ENCODE measurements around the gene ORAI2.

The ORAI2 gene

DNA sequence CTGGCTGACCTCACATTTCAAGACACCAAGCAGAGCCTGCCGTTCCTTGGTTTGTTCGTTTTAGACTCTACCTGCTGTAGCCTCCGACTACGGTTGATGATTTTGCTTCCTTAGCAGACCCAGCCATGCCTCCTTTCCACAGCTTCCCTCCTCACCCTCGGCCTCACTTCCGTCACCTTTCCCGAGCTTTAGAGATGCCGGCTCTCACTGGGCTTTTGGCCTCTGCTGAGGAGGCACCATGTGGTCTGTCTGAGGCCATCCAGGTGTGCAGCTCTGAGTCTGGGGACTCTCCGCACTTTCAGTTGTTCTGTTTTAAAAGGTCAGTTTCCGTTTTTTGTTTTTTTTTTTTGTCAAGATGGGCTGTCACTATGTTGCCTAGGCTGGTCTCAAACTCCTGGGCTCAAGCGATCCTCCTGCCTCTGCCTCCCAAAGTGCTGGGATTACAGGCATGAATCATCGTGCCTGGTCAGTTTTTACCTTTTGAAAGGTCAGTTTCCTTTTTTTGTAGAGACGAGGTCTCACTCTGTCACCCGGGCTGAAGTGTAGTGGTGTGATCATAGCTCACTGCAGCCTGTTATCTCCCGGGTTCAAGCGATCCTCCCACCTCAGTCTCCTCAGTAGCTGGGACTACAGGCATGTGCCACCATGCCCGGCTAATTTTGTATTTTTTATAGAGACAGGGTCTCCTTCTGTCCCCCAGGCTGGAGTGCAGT, 11.7 kb downstream of the ORAI2 start:
- H3K4me3 ChIP-seq, result no peak overlapping the region
- peak overlapping the region in 8 of 11 experiments; percentile 37 to 72 (median 50); a peak in 15 of 22 replicates for H3K27ac ChIP-seq

DNA sequence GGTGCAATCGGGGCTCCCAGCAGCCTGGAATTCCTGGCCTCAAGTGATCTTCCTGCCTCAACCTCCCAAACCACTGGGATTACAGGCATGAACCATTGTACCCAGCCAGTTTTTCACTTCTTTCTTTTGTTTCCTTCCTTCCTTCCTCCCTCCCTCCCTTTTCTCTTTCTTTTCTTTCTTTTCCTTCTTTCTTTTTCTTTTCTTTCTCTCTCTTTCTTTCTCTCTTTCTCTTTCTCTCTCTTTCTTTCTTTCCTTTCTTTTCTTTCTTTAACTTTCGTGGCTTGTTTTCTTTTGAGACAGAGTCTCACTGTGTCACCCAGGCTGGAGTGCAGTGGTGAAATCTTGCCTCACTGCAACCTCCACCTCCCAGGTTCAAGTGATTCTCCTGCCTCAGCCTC, 12.3 kb downstream of the ORAI2 start:
- Histone ChIP-seq H3K36me3 (peaks cover 28 to 84% (median 63%) of the 10 kb centered on the region in 11 experiments), H3K9me3 (replicated peaks in 1 of 11) (peaks cover 0 to 6% (median 0%) of the 10 kb centered on the region in 11 experiments; a peak in 5 of 22 replicates), H3K4me1 (peaks cover 44 to 79% (median 69%) of the 10 kb centered on the region in 10 experiments), H3K4me2 (peak overlapping the region; percentile 41 to 81 (median 70)), H3K9ac (peak overlapping the region in 8 of 11 experiments; percentile 23 to 64 (median 41); a peak in 14 of 22 replicates), H4K20me1 (peaks cover 0 to 80% (median 38%) of the 10 kb centered on the region in 11 experiments; a peak in 15 of 22 replicates), H3K4me3 (no peak overlapping the region), H3K27me3 (no peaks in the 10 kb centered on the region), H3K27ac (peak overlapping the region in 7 of 11 experiments; percentile 37 to 72 (median 52); a peak in 15 of 22 replicates)
- no peak for TF ChIP-seq Cebpa-rat (IDR thresholded peaks at IDR 0.05)

More for the DNA sequence above, 11.7 kb downstream of the ORAI2 start:
- H3K4me1 ChIP-seq, result peaks cover 50 to 79% (median 69%) of the 10 kb centered on the region in 10 experiments
- H3K36me3 ChIP-seq, result peaks cover 28 to 86% (median 69%) of the 10 kb centered on the region in 11 experiments
- H4K20me1 ChIP-seq, result peaks cover 0 to 80% (median 33%) of the 10 kb centered on the region in 11 experiments; a peak in 15 of 22 replicates
- peak overlapping the region in 9 of 11 experiments; percentile 3 to 64 (median 35); a peak in 17 of 22 replicates for H3K9ac ChIP-seq
- no peak for TF ChIP-seq Cebpa-rat (IDR thresholded peaks at IDR 0.05)
- peaks cover 0 to 6% (median 0%) of the 10 kb centered on the region in 11 experiments; a peak in 5 of 22 replicates for H3K9me3 ChIP-seq (replicated peaks in 1 of 11)
- no peaks in the 10 kb centered on the region for H3K27me3 ChIP-seq
- peak overlapping the region; percentile 41 to 81 (median 70) for H3K4me2 ChIP-seq

DNA sequence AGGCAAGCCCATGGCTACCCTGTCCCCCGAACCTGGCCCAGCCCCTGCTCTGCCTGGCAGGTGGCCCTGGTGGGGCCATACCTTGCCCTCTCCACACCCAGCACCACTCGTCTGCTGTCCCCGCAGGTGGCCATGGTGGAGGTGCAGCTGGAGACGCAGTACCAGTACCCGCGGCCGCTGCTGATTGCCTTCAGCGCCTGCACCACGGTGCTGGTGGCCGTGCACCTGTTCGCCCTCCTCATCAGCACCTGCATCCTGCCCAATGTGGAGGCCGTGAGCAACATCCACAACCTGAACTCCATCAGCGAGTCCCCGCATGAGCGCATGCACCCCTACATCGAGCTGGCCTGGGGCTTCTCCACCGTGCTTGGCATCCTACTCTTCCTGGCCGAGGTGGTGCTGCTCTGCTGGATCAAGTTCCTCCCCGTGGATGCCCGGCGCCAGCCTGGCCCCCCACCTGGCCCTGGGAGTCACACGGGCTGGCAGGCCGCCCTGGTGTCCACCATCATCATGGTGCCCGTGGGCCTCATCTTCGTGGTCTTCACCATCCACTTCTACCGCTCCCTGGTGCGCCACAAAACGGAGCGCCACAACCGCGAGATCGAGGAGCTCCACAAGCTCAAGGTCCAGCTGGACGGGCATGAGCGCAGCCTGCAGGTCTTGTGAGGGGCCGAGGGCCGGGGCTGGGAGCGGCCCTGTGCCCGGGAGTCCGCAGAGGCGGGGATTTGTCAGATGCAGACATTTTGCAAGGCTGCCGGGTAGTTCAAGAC, 13.2 kb downstream of the ORAI2 start:
- Histone ChIP-seq H3K27me3 (no peaks in the 10 kb centered on the region), H3K27ac (peak overlapping the region in 6 of 11 experiments; percentile 4 to 72 (median 50); a peak in 8 of 22 replicates), H3K9ac (peak overlapping the region in 4 of 11 experiments; percentile 19 to 50 (median 23); a peak in 2 of 22 replicates), H4K20me1 (peaks cover 0 to 80% (median 47%) of the 10 kb centered on the region in 11 experiments; a peak in 15 of 22 replicates), H3K4me1 (peaks cover 35 to 79% (median 69%) of the 10 kb centered on the region in 10 experiments), H3K9me3 (replicated peaks in 1 of 11) (peaks cover 0 to 6% (median 0%) of the 10 kb centered on the region in 11 experiments; a peak in 5 of 22 replicates), H3K36me3 (peaks cover 28 to 82% (median 63%) of the 10 kb centered on the region in 11 experiments), H3K4me2 (peak overlapping the region in 8 of 11 experiments; percentile 12 to 81 (median 73); a peak in 13 of 22 replicates), H3K4me3 (no peak overlapping the region)
- no peak for TF ChIP-seq Cebpa-rat (IDR thresholded peaks at IDR 0.05)

DNA sequence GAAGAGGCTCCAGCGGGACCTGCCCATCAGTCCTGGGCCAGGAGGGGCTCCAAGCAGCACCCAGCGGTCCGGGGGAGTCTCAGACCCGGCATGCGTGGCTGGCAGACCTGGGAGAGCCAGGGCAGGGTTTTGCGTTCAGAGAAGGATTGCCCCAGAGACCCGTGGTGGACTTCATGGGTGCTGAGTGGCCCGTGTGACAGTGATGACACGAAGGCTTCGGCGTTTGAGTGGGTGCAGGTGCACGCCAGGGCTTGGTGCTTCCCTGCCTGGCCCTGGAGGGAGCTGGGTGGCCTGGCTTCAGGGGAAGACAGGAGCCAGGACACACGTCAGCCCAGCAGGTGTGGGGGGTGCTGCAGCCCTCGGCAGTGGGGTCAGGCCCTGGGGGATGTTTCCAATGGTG, 13.9 kb downstream of the ORAI2 start:
- H3K27ac ChIP-seq, result peak overlapping the region in 4 of 11 experiments; percentile 43 to 72 (median 59); a peak in 6 of 22 replicates
- peaks cover 26 to 77% (median 56%) of the 10 kb centered on the region in 11 experiments for H3K36me3 ChIP-seq
- peaks cover 28 to 79% (median 65%) of the 10 kb centered on the region in 10 experiments for H3K4me1 ChIP-seq
- H4K20me1 ChIP-seq, result peaks cover 0 to 77% (median 52%) of the 10 kb centered on the region in 11 experiments; a peak in 15 of 22 replicates
- TF ChIP-seq Cebpa-rat (IDR thresholded peaks at IDR 0.05), result no peak
- peak overlapping the region in 2 of 11 experiments; percentile 14 to 19; a peak in 1 of 22 replicates for H3K9ac ChIP-seq
- no peaks in the 10 kb centered on the region for H3K27me3 ChIP-seq
- peak overlapping the region in 1 of 11 experiments; percentile 76; a peak in 1 of 22 replicates for H3K4me2 ChIP-seq
- H3K4me3 ChIP-seq, result no peak overlapping the region
- H3K9me3 ChIP-seq (replicated peaks in 1 of 11), result peaks cover 0 to 5% (median 0%) of the 10 kb centered on the region in 11 experiments; a peak in 5 of 22 replicates

DNA sequence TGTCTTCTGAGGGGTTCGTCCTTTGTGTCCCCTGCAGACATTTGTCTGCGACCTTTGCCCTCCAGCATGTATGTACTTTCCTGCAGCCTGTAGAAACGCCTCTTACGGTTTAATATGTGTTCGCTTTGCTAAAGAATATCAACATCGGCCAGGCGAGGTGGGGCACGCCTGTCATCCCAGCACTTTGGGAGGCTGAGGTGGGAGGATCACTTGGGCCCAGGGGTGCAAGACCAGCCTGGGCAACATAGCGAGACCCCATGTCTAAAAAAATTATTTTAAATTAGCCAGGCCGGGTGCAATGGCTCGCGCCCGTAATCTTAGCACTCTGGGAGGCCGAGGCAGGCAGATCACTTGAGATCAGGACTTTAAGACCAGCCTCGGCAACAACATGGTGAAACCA, 15.8 kb downstream of the ORAI2 start:
- TF ChIP-seq Cebpa-rat (IDR thresholded peaks at IDR 0.05), result no peak
- Histone ChIP-seq H3K27ac (no peak overlapping the region), H3K4me2 (no peak overlapping the region), H3K4me3 (no peak overlapping the region), H3K4me1 (peaks cover 14 to 72% (median 53%) of the 10 kb centered on the region in 10 experiments), H3K36me3 (peaks cover 24 to 59% (median 48%) of the 10 kb centered on the region in 11 experiments), H3K9me3 (replicated peaks in 1 of 11) (no peaks in the 10 kb centered on the region), H3K27me3 (no peaks in the 10 kb centered on the region), H4K20me1 (peaks cover 0 to 95% (median 52%) of the 10 kb centered on the region in 11 experiments; a peak in 15 of 22 replicates), H3K9ac (no peak overlapping the region)

DNA sequence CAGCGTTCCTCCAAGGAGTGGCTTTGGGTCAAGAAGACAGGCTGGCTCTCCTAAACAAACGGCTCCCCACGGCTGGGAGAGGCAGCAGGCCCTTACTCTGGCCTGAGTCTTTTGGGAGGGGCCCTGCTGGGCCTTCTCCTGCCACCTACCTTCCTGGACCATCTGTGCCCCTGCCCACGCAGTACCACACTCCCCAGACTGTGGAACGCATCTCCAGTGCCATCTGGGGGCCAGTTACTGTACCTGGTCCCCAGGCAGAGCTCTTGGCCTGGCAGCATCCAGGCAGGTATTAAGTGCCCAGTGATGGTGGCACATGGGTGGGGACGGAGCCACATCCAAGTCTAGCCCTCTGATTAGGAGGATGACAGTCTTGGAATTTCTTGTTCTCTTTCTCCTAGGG, 16.9 kb downstream of the ORAI2 start:
- no peak for TF ChIP-seq Cebpa-rat (IDR thresholded peaks at IDR 0.05)
- H4K20me1 ChIP-seq, result peaks cover 0 to 99% (median 59%) of the 10 kb centered on the region in 11 experiments; a peak in 16 of 22 replicates
- H3K27ac ChIP-seq, result peak overlapping the region in 3 of 11 experiments; percentile 20 to 50 (median 30); a peak in 4 of 22 replicates
- peak overlapping the region in 3 of 11 experiments; percentile 16 to 54 (median 31); a peak in 5 of 22 replicates for H3K9ac ChIP-seq
- H3K4me3 ChIP-seq, result no peak overlapping the region
- H3K27me3 ChIP-seq, result no peaks in the 10 kb centered on the region
- H3K4me2 ChIP-seq, result peak overlapping the region in 8 of 11 experiments; percentile 2 to 67 (median 44); a peak in 12 of 22 replicates
- no peaks in the 10 kb centered on the region for H3K9me3 ChIP-seq (replicated peaks in 1 of 11)
- peaks cover 24 to 52% (median 40%) of the 10 kb centered on the region in 11 experiments for H3K36me3 ChIP-seq
- H3K4me1 ChIP-seq, result peaks cover 17 to 73% (median 54%) of the 10 kb centered on the region in 10 experiments

DNA sequence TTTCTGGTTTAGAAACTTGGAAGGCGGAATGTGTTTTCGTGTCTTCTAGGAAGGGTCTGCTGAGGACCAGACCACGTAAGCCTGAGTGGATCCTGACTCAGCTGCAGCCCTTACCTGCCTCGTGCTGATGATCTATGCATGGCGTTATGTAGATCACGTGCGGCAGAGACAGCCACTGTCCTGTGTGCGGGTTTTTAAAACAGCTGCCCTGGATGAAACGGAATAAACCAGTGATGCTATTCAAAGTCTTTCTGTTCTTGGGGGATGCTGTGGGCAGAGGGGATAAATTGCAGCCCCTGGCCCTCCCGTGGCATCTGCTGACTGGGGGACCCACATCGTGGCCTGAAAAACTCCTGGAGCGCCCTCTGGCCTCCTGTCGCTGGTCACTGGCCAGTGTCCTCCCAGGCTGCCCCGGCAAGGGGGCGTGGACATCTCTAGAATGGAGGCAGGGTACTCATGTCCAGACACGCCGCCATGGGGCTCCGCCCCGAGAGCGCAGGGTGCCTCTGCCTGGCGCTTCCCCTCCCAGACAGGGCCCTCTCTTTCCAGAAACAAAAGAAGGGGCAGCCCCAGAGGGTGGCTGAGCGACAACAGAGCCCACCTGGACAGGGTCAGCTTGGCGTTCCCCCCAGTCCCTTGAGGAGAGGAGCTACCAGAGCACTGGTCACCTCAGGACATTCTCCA, 18.1 kb downstream of the ORAI2 start:
- H3K27me3 ChIP-seq, result no peaks in the 10 kb centered on the region
- H3K36me3 ChIP-seq, result peaks cover 26 to 48% (median 35%) of the 10 kb centered on the region in 11 experiments
- H3K9me3 ChIP-seq (replicated peaks in 1 of 11), result no peaks in the 10 kb centered on the region
- H3K4me3 ChIP-seq, result no peak overlapping the region
- H3K27ac ChIP-seq, result peak overlapping the region in 3 of 11 experiments; percentile 7 to 50 (median 25); a peak in 4 of 22 replicates
- H4K20me1 ChIP-seq, result peaks cover 0 to 100% (median 68%) of the 10 kb centered on the region in 11 experiments; a peak in 16 of 22 replicates
- TF ChIP-seq Cebpa-rat (IDR thresholded peaks at IDR 0.05), result no peak
- peaks cover 23 to 73% (median 54%) of the 10 kb centered on the region in 10 experiments for H3K4me1 ChIP-seq
- peak overlapping the region in 5 of 11 experiments; percentile 39 to 67 (median 53); a peak in 9 of 22 replicates for H3K4me2 ChIP-seq
- peak overlapping the region in 3 of 11 experiments; percentile 9 to 25 (median 16); a peak in 1 of 22 replicates for H3K9ac ChIP-seq
